Colonic mucosa (tissue), 4 donors: Measurements from ENCODE around the gene PSME2. TPM values are rescaled to one million over a fixed set of nuclear protein-coding genes. Genes with fewer than 3 reads are reported as not detected.
A peak's percentile ranks its signal among the peaks of the same experiment; 100 is the strongest.

Experiments used
- DNase-seq: peaks from one replicate; pipeline ENCODE4 v3.0.0-alpha.2; 2020
- H3K27ac ChIP-seq: fragments of 200-600 bp; one replicate; pipeline ENCODE4 v1.8.0; 2021
- H3K27me3 ChIP-seq: fragments of 200-600 bp; one replicate; pipeline ENCODE4 v1.8.0; 2021
- H3K36me3 ChIP-seq: fragments of 200-600 bp; one replicate; pipeline ENCODE4 v1.8.0; 2021
- H3K4me1 ChIP-seq: fragments of 200-600 bp; one replicate; pipeline ENCODE4 v1.8.0; 2021; ENCODE audit warnings: mild to moderate bottlenecking
- H3K4me3 ChIP-seq: fragments of 200-600 bp; one replicate; pipeline ENCODE4 v1.8.0; 2021
- H3K9ac ChIP-seq, 2 donors: one replicate each; pipeline ENCODE4 v1.7.0; 2013; ENCODE audit warnings: control low read depth in 2 of 2, low read depth in 2 of 2, low read length in 2 of 2
- H3K9me3 ChIP-seq: fragments of 200-600 bp; one replicate; pipeline ENCODE4 v1.8.0; 2021
- intact Hi-C: fragments of 100-400 bp; cut with DNase I; formaldehyde crosslinking; loops from one replicate; pipeline ENCODE4 v1.14.1; 2022
- microRNA-seq: library from miRNA; unstranded; fragments of <30 nt; microRNA quantifications from one replicate; pipeline ENCODE4, GENCODE V29; 2019
- total RNA-seq, 2 donors: library from RNA; stranded (reverse); fragmentation: NEBNext Ultra II Directional in 1 of 2; extraction: Animal tissue kit (Norgen Biotek cat#: 25700) in 1 of 2; gene quantifications; one replicate each; pipeline ENCODE4 v1.2.1, GENCODE V29; 2021
- TF ChIP-seq, protein P1 (sequence below): fragments of 200-600 bp; IDR thresholded peaks from one replicate; pipeline ENCODE4 v1.8.0; 2022; ENCODE audit warnings: antibody characterized with exemption, mild to moderate bottlenecking
- donor health status: healthy.
- donor health status: DM: no; HTN: no; CAD: no.
- donor health status: DM: no; HTN: no; CAD: no.

The PSME2 gene
- total RNA-seq, 2 donors from 2014 or later, result 151 to 320 TPM

DNA sequence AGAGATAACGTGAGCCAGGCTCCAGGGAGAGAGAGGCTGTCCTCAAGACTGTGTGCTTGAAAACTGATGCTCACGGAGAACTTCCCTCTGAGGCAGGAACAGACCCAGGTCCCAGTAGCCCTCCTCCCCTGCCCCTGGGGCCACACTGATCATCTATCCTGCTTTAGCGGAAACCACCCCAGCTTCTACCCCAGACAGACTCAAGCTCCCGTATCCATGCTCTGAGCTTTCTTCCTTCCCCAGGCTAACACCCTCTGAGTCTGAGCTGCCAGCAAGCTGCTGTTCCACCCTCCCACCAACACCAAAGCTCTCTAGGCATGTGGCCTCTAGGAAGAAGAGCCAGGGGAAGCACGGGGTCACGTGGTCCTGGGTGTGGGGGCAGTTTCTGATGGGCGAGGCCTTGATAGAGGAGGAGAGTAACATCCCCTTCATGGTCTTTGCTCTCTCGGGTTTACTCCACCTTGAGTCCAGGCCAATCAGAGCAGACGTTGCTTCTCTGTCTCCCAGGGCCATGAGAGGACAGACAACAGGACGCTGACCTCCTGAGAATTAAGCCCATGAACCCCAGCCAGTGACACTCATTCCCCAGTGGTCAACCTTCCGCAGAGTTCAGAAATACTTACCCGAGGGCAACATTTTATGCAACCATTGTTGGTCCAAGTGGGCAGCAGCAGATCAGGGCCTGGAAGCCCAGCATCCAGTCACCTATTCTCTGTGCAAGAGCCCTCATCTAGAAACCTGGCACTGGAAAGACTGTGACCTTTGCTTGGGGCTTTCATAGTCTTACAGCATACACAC, 50.9 kb downstream of the PSME2 start:
- Histone ChIP-seq H3K4me3 (peak overlapping the region; percentile 97), H3K36me3 (peaks cover 10% of the 10 kb centered on the region), H3K4me1 (peaks cover 8% of the 10 kb centered on the region), H3K27me3 (no peaks in the 10 kb centered on the region), H3K9me3 (no peaks in the 10 kb centered on the region), H3K9ac (peak overlapping the region; percentile 98 to 100), H3K27ac (peak overlapping the region; percentile 99)
- peak; percentile 96 for DNase-seq
- intact Hi-C loops, result no loop called here
- TF ChIP-seq, protein P1, sequence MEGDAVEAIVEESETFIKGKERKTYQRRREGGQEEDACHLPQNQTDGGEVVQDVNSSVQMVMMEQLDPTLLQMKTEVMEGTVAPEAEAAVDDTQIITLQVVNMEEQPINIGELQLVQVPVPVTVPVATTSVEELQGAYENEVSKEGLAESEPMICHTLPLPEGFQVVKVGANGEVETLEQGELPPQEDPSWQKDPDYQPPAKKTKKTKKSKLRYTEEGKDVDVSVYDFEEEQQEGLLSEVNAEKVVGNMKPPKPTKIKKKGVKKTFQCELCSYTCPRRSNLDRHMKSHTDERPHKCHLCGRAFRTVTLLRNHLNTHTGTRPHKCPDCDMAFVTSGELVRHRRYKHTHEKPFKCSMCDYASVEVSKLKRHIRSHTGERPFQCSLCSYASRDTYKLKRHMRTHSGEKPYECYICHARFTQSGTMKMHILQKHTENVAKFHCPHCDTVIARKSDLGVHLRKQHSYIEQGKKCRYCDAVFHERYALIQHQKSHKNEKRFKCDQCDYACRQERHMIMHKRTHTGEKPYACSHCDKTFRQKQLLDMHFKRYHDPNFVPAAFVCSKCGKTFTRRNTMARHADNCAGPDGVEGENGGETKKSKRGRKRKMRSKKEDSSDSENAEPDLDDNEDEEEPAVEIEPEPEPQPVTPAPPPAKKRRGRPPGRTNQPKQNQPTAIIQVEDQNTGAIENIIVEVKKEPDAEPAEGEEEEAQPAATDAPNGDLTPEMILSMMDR, result no peak

DNA sequence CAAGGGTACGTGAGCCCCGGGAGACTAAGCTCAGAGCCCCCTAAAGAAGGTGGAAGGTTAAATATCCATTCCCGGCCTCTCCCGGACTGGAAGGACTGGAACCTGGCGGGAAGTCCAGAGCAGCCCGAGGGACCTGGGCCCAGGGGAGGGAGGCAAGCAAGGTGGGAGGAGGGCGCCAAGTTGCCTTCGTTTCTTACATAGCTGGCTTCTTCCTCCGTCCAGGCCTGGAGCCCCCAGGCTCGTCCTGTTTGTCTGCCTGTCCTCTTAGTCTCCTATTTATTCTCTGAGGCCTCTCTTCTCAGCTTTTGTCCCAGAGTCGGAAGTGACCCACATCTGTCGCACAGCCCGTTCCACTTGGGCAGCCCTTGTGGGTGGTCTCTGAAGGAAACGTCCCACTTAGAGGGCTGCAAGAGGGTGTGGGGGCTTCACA, 51.6 kb downstream of the PSME2 start:
- intact Hi-C loops, result no loop called here
- Histone ChIP-seq H3K4me1 (peaks cover 8% of the 10 kb centered on the region), H3K4me3 (peak overlapping the region; percentile 97), H3K9ac (peak overlapping the region; percentile 98 to 100), H3K36me3 (peaks cover 10% of the 10 kb centered on the region), H3K27ac (peak overlapping the region; percentile 99), H3K9me3 (no peaks in the 10 kb centered on the region), H3K27me3 (no peaks in the 10 kb centered on the region)
- no peak for DNase-seq
- TF ChIP-seq, protein P1, result no peak

DNA sequence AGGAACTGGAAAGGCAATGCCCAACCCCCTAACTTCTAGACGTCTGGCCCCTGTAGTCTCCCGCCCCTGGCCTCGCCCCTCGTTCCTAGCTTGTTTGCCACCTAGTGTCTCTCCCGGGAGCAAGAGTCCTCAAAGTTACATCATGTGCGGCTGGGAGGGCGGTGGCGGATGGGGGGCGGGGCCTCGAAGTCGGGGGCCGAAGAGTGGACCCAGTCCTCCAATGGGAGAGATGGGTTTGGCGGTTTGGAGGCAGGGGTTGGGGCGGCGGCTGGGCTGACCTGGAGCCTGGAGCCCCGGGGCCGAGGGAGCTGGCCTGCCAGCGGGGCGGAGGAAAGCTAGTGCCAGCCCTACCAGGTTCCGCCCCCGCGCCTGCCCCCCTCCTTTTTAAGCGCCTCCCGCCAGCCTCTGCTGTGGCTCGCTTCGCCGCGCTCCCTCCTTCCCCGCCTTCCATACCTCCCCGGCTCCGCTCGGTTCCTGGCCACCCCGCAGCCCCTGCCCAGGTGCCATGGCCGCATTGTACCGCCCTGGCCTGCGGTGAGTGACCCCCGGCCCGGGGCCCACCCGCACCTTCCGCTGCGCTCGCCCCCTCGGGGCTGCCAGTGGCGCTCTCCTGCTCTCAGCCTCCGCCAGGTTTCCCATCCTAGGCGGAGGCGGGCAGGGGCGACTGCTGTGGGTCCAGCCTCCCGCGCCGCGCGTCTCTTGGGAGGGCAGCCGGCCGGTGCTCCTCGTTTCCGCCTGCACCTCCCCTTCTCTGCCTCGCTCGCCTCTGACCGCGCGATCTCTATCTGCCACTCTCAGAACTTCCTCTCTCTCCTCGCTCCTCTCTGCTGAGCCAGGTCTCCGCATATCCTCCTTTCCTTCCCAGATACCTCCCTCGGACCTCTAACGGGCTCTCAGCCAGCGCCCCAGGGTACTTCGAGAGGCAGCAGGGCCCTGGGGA, 52.2 kb downstream of the PSME2 start, which contains the start of gene PCK2:
Gene PCK2 (plus strand): TSS at position 411 of the 940 bp plus-strand sequence. CDS start 95 bp downstream, at position 506.
- Histone ChIP-seq H3K36me3 (peaks cover 10% of the 10 kb centered on the region), H3K4me1 (peaks cover 8% of the 10 kb centered on the region), H3K4me3 (peak within 1 kb of the TSS; percentile 97), H3K27ac (peak within 1 kb of the TSS; percentile 99), H3K9ac (peak within 1 kb of the TSS; percentile 98 to 100), H3K9me3 (no peaks in the 10 kb centered on the region), H3K27me3 (no peaks in the 10 kb centered on the region)
- intact Hi-C loops, result no loop called here
- TF ChIP-seq, protein P1, result no peak
- DNase-seq, result peak; percentile 96

Small RNAs within 50 kb of the gene (microRNA-seq; reads per million reads assigned to microRNA genes)
- not detected for gene MIR7703

Other genes with a start within 250 kb of the PSME2 start
- gene DHRS4, start 192.8 kb downstream of the PSME2 start, total RNA-seq, result 10 to 100 TPM; 34.0 to 74.4 TPM
- 10 to 100 TPM; 32.5 to 43.8 TPM for gene DHRS4L2, start 157.7 kb downstream of the PSME2 start, total RNA-seq
- 1 to 10 TPM in 1 of 2 donors, under 1 TPM in 1; 0.29 to 2.1 TPM for gene CARMIL3, start 94.6 kb downstream of the PSME2 start, total RNA-seq
- under 1 TPM in 1 of 2 donors, not detected in 1; 0.45 TPM for gene CPNE6, start 75.0 kb downstream of the PSME2 start, total RNA-seq
- 100 to 1,000 TPM; 133 to 173 TPM for gene PCK2, start 52.3 kb downstream of the PSME2 start, total RNA-seq
- 100 to 1,000 TPM in 1 of 2 donors, 10 to 100 TPM in 1; 89.2 to 106 TPM for gene DCAF11, start 31.8 kb downstream of the PSME2 start, total RNA-seq
- 1 to 10 TPM in 1 of 2 donors, under 1 TPM in 1; 0.88 to 2.7 TPM for gene NRL, start 31.7 kb downstream of the PSME2 start, total RNA-seq
- 1 to 10 TPM in 1 of 2 donors, under 1 TPM in 1; 0.85 to 1.5 TPM for gene FITM1, start 16.0 kb downstream of the PSME2 start, total RNA-seq
- gene PSME1, start 10.4 kb downstream of the PSME2 start, total RNA-seq, result 100 to 1,000 TPM; 199 to 235 TPM
- 10 to 100 TPM; 21.1 to 49.6 TPM for gene EMC9, start 5.0 kb downstream of the PSME2 start, total RNA-seq
- 10 to 100 TPM; 36.1 to 70.4 TPM for gene RNF31, start 888 bp upstream of the PSME2 start, total RNA-seq
- 10 to 100 TPM; 54.4 to 57.5 TPM for gene IRF9, start 14.7 kb upstream of the PSME2 start, total RNA-seq
- gene REC8, start 25.5 kb upstream of the PSME2 start, total RNA-seq, result 1 to 10 TPM; 5.1 TPM
- gene IPO4, start 42.2 kb upstream of the PSME2 start, total RNA-seq, result 10 to 100 TPM; 19.3 to 78.2 TPM
- 10 to 100 TPM; 58.8 to 65.6 TPM for gene TM9SF1, start 48.8 kb upstream of the PSME2 start, total RNA-seq
- gene TSSK4, start 59.1 kb upstream of the PSME2 start, total RNA-seq, result under 1 TPM; 0.19 to 0.49 TPM
- gene CHMP4A, start 66.9 kb upstream of the PSME2 start, total RNA-seq, result 10 to 100 TPM; 47.8 to 48.0 TPM
- 10 to 100 TPM in 1 of 2 donors, 1 to 10 TPM in 1; 8.2 to 10.9 TPM for gene MDP1, start 69.5 kb upstream of the PSME2 start, total RNA-seq
- gene NEDD8, start 85.8 kb upstream of the PSME2 start, total RNA-seq, result 100 to 1,000 TPM; 126 to 150 TPM
- 10 to 100 TPM; 57.9 to 68.1 TPM for gene GMPR2, start 86.3 kb upstream of the PSME2 start, total RNA-seq
- gene TINF2, start 96.0 kb upstream of the PSME2 start, total RNA-seq, result 10 to 100 TPM; 45.5 to 45.7 TPM
- gene TGM1, start 116.6 kb upstream of the PSME2 start, total RNA-seq, result 1 to 10 TPM in 1 of 2 donors, under 1 TPM in 1; 0.40 to 3.9 TPM
- gene RABGGTA, start 125.0 kb upstream of the PSME2 start, total RNA-seq, result 10 to 100 TPM; 37.3 to 38.3 TPM
- 10 to 100 TPM; 38.0 to 42.4 TPM for gene DHRS1, start 153.2 kb upstream of the PSME2 start, total RNA-seq
- 10 to 100 TPM; 23.8 to 49.8 TPM for gene NOP9, start 153.2 kb upstream of the PSME2 start, total RNA-seq
- gene CIDEB, start 161.4 kb upstream of the PSME2 start, total RNA-seq, result 10 to 100 TPM in 1 of 2 donors, 1 to 10 TPM in 1; 7.7 to 12.9 TPM
- gene LTB4R2, start 163.5 kb upstream of the PSME2 start, total RNA-seq, result 1 to 10 TPM; 2.7 to 7.8 TPM
- gene LTB4R, start 164.9 kb upstream of the PSME2 start, total RNA-seq, result 1 to 10 TPM; 1.5 to 4.0 TPM
- gene ADCY4, start 188.5 kb upstream of the PSME2 start, total RNA-seq, result 10 to 100 TPM in 1 of 2 donors, 1 to 10 TPM in 1; 6.7 to 10.2 TPM
- gene RIPK3, start 193.4 kb upstream of the PSME2 start, total RNA-seq, result 10 to 100 TPM; 30.1 to 38.2 TPM
- 10 to 100 TPM; 11.2 to 24.0 TPM for gene NFATC4, start 221.6 kb upstream of the PSME2 start, total RNA-seq